Body of pancreas (tissue), 4 donors: ENCODE measurements around the gene TRIM56.

Source experiments
- CTCF ChIP-seq, 7 experiments: fragments of 450-650 bp in 4 of 7; fragments of 200-600 bp in 3 of 7; sonication (generic) in 3 of 7; IDR thresholded peaks; one replicate each; pipeline ENCODE4 v1.5.1; 2016 to 2019; ENCODE audit warnings: antibody characterized with exemption in 7 of 7
- POLR2A ChIP-seq, 3 donors: fragments of 450-650 bp; IDR thresholded peaks; one replicate each; pipeline ENCODE4 v1.6.1; 2016; ENCODE audit warnings: antibody characterized with exemption in 3 of 3, mild to moderate bottlenecking in 2 of 3

GRCh38 chr7:101060992-101061391 is 24.3 kb upstream of the TRIM56 start:
- TF ChIP-seq CTCF (IDR thresholded peaks at IDR 0.05) (no peak), POLR2A (IDR thresholded peaks at IDR 0.05) (no peak)
